MM.1S (cell line): ENCODE data around the gene CCNK.

ENCODE experiments used
- CTCF ChIP-seq: fragments of 300-600 bp; sonication (generic); IDR thresholded peaks from 2 replicates; pipeline ENCODE4 v1.5.1; 2016; ENCODE audit warnings: antibody characterized with exemption, low read length, mixed read lengths
- EZH2phosphoT487 ChIP-seq: fragments of 300-600 bp; sonication (generic); IDR thresholded peaks from 2 replicates; pipeline ENCODE4 v1.6.1; 2018; ENCODE audit warnings: antibody characterized with exemption, low read length

GRCh38 chr14:99435327-99435726 lies 45.9 kb upstream of the CCNK start:
- TF ChIP-seq CTCF (no peak), EZH2phosphoT487 (no peak)
